K562 (cell line): ENCODE results near the gene GMDS. TPM values are rescaled to one million over a fixed set of nuclear protein-coding genes. Genes with fewer than 3 reads are reported as not detected.

Source experiments
- ATAC-seq: fragments of 200-7000 bp; cut with Tn5 transposase; 3 replicates; pipeline ENCODE4 v1.9.1; 2020; ENCODE audit warnings: moderate library complexity
- BruUV-seq: library from RNA; stranded (reverse); fragments of 400-500 nt; replicated peaks from 2 replicates; lab custom pipeline; 2021; lab: Mats Ljungman, UMichigan
- CTCF ChIA-PET: fragments of 300-600 bp; formaldehyde crosslinking; extraction: SDS; loops from one replicate; lab custom pipeline; 2021; ENCODE audit warnings: low intra/inter-chr PET ratio; lab: Yijun Ruan, JAX
- POLR2A ChIA-PET: fragments of 300-600, 350-650 bp; sonication (Branson Sonifier 250); formaldehyde crosslinking; extraction: SDS; loops from one replicate; lab custom pipeline; 2021; ENCODE audit warnings: antibody characterized with exemption, inconsistent platforms; lab: Yijun Ruan, JAX
- DNase-seq, 4 experiments: peaks; one replicate each; pipeline versions ENCODE4 v3.0.0 to v3.0.0-alpha.2; 2011 to 2018; ENCODE audit warnings: low spot score in 3 of 4, mixed read lengths in 3 of 4; ENCODE audit errors: extremely low read depth in 1 of 4
- FAIRE-seq: peaks from 2 replicates; lab custom pipeline; 2011; peaks lifted over from hg19 to GRCh38; lab: Jason Lieb, UNC
- H2AFZ ChIP-seq: 2 replicates; pipeline ENCODE4 v1.6.0; 2011; ENCODE audit warnings: low read depth, low read length, control low read depth, inconsistent platforms
- H3K27ac ChIP-seq: fragments of 200-600 bp; 3 replicates; pipeline ENCODE4 v1.8.0; 2011; ENCODE audit warnings: low read depth, mild to moderate bottlenecking, control low read depth, inconsistent platforms, low read length, moderate library complexity, mixed read lengths; ENCODE audit errors: extremely low read depth
- H3K27me3 ChIP-seq, 2 experiments: fragments of 300-600 bp in 1 of 2; 2 replicates in 1 of 2; 3 replicates in 1 of 2; pipeline versions ENCODE4 v1.6.0 to v1.8.0; 2011; ENCODE audit warnings: inconsistent platforms in 2 of 2, low read length in 2 of 2, mild to moderate bottlenecking in 1 of 2, mixed read lengths in 1 of 2, moderate library complexity in 1 of 2; ENCODE audit not compliant: control insufficient read depth in 2 of 2, insufficient read depth in 2 of 2
- H3K36me3 ChIP-seq: fragments of 300-600 bp; 3 replicates; pipeline ENCODE4 v1.8.0; 2011; ENCODE audit warnings: mild to moderate bottlenecking, low read length, inconsistent platforms; ENCODE audit not compliant: control insufficient read depth, insufficient read depth
- H3K4me1 ChIP-seq, 2 experiments: fragments of 200-600 bp in 1 of 2; replicated peaks in 1 of 2; 2 replicates in 1 of 2; 3 replicates in 1 of 2; pipeline versions ENCODE4 v1.5.1 to v1.8.0; 2011; ENCODE audit warnings: inconsistent platforms in 2 of 2, low read length in 2 of 2, mild to moderate bottlenecking in 1 of 2, mixed read lengths in 1 of 2, moderate library complexity in 1 of 2; ENCODE audit not compliant: control insufficient read depth in 2 of 2, insufficient read depth in 2 of 2
- H3K4me2 ChIP-seq: 2 replicates; pipeline ENCODE4 v1.6.1; 2011; ENCODE audit warnings: low read length, control low read depth, inconsistent platforms, mixed read lengths; ENCODE audit not compliant: insufficient read depth
- H3K4me3 ChIP-seq: fragments of 200-600 bp; sonication (generic), shearing (Covaris generic); 2 replicates; pipeline ENCODE4 v1.5.1; 2016; ENCODE audit warnings: control low read depth, inconsistent platforms
- H3K79me2 ChIP-seq: fragments of 200-600 bp; 3 replicates; pipeline ENCODE4 v1.8.0; 2011; ENCODE audit warnings: low read length, inconsistent platforms; ENCODE audit not compliant: control insufficient read depth, insufficient read depth
- H3K9ac ChIP-seq, 2 experiments: 2 replicates each; pipeline versions ENCODE4 v1.6.0 to v1.6.1; 2011; ENCODE audit warnings: low read depth in 2 of 2, low read length in 2 of 2, control low read depth in 1 of 2, inconsistent platforms in 1 of 2, mild to moderate bottlenecking in 1 of 2, mixed read lengths in 1 of 2; ENCODE audit not compliant: insufficient read depth in 1 of 2
- H3K9me1 ChIP-seq: one replicate; pipeline ENCODE4 v1.6.0; 2011; ENCODE audit warnings: inconsistent platforms, mild to moderate bottlenecking, low read length, moderate library complexity; ENCODE audit not compliant: control insufficient read depth, insufficient read depth
- H3K9me3 ChIP-seq: replicated peaks from 2 replicates; pipeline ENCODE4 v1.5.1; 2011; ENCODE audit warnings: low read depth, low read length, inconsistent platforms; ENCODE audit not compliant: control insufficient read depth, insufficient read depth
- H4K20me1 ChIP-seq: replicated peaks from 2 replicates; pipeline ENCODE4 v1.6.1; 2011; ENCODE audit warnings: low read length, inconsistent platforms, mixed read lengths; ENCODE audit not compliant: control insufficient read depth, insufficient read depth
- CEBPB ChIP-seq: fragments of 450-650 bp; IDR thresholded peaks from 2 replicates; pipeline ENCODE4 v1.6.1; 2016; ENCODE audit warnings: missing genetic modification characterization, missing compliant biosample characterization
- CEBPG ChIP-seq, 3 experiments: fragments of 200-800 bp in 1 of 3; sonication (Bioruptor generic) in 1 of 3; sonication (generic) in 1 of 3; formaldehyde crosslinking in 1 of 3; IDR thresholded peaks in 2 of 3; conservative IDR thresholded peaks in 1 of 3; 2 replicates each; pipeline versions ENCODE4 v1.6.1 to v1.8.0; 2016 to 2022; ENCODE audit warnings: missing compliant biosample characterization in 2 of 3, missing genetic modification characterization in 2 of 3, mild to moderate bottlenecking in 1 of 3, missing genetic modification reagents in 1 of 3
- GTF2A2 ChIP-seq: IDR thresholded peaks from 2 replicates; pipeline ENCODE4 v1.6.1; 2016; ENCODE audit warnings: mild to moderate bottlenecking, missing genetic modification characterization, missing compliant biosample characterization
- HMG20B ChIP-seq: fragments of 250-450 bp; sonication (Bioruptor Pico); IDR thresholded peaks from 2 replicates; pipeline ENCODE4 v1.5.0; 2021; ENCODE audit warnings: mild to moderate bottlenecking
- ZC3H11A ChIP-seq: IDR thresholded peaks from 2 replicates; pipeline ENCODE4 v1.6.1; 2012; ENCODE audit warnings: low read depth, low read length, improper control_type of control experiment
- ZFP36 ChIP-seq: fragments of 150-350 bp; IDR thresholded peaks from 2 replicates; pipeline ENCODE4 v1.6.1; 2018; ENCODE audit warnings: low read length, low read depth; ENCODE audit not compliant: partially characterized antibody
- ZNF586 ChIP-seq: fragments of 450-650 bp; formaldehyde crosslinking; conservative IDR thresholded peaks from 2 replicates; pipeline ENCODE4 v1.4.0; 2020; ENCODE audit warnings: mild to moderate bottlenecking, moderate library complexity
- WGBS: fragments of 100-300 bp; shearing (Covaris generic); methylation state at CpG from one replicate; pipeline ENCODE4 v1.1.6; 2016; ENCODE audit warnings: low coverage, mixed read lengths; ENCODE audit not compliant: insufficient coverage; ENCODE audit errors: missing lambda C conversion rate; 5-methylcytosine and 5-hydroxymethylcytosine counted together
- in situ Hi-C: fragments of 300-500 bp; cut with MboI; formaldehyde crosslinking; loops from 4 replicates; pipeline ENCODE4 v1.15.0; 2018; ENCODE audit warnings: inconsistent platforms, mixed read lengths
- intact Hi-C: fragments of 100-400 bp; cut with micrococcal nuclease; formaldehyde crosslinking; loops from 2 replicates; pipeline ENCODE4 v1.14.2; 2022
- polyA plus RNA-seq, 8 experiments: library from polyadenylated mRNA; depleted of rRNA in 4 of 8; stranded (reverse) in 5 of 8; unstranded in 3 of 8; fragments of >200 nt; fragmentation: Nextera tagmentation in 2 of 8; fragmentation: Illumina TruSeq in 1 of 8; extraction: Ambion mirVana in 2 of 8; extraction: Trizol in 1 of 8; gene quantifications; 2 replicates each; pipeline versions ENCODE4 v1.2.1 to v1.2.3, GENCODE V29; 2011 to 2014; ENCODE audit warnings: inconsistent platforms in 1 of 8, missing spikeins in 1 of 8
- total RNA-seq, 7 experiments: library from RNA; depleted of rRNA in 6 of 7; stranded (reverse); fragments of >200 nt in 6 of 7; fragmentation: Illumina TruSeq in 2 of 7; extraction: Trizol in 2 of 7; gene quantifications; 2 replicates each; pipeline versions ENCODE4 v1.2.1 to v1.2.3, GENCODE V29; 2011 to 2021; ENCODE audit warnings: low replicate concordance in 1 of 7

GMDS gene
- total and polyA plus RNA-seq, 9 of the 15 experiments (the other 6 are each of a cell fraction or from before 2014, with no cell fraction given) = 0.48 to 31.8 (median 13.4) TPM

- Histone ChIP-seq H3K4me2 (no peak overlapping the region), H3K9me3 (no peaks in the 10 kb centered on the region), H3K36me3 (no peaks in the 10 kb centered on the region), H3K4me1 (no peaks in the 10 kb centered on the region), H3K27me3 (no peaks in the 10 kb centered on the region), H2AFZ (no peak overlapping the region), H3K27ac (no peak overlapping the region), H3K79me2 (no peaks in the 10 kb centered on the region), H3K9ac (no peak overlapping the region), H3K9me1 (no peaks in the 10 kb centered on the region), H4K20me1 (no peaks in the 10 kb centered on the region), H3K4me3 (no peak overlapping the region)
- WGBS = 64% methylated on average over 5 of the region's 5 CpGs
- no peak for FAIRE-seq
- ChIA-PET POLR2A (no interaction called here), CTCF (no interaction called here)
- intact Hi-C loops = loop anchor here (5.0 to 10.0 kb wide), 3 partner anchors 94 to 252 kb away; no protein-coding TSS in a partner anchor
- TF ChIP-seq GTF2A2 (tag) (no peak), ZC3H11A (no peak)
- no peak for DNase-seq
- ATAC-seq = no peak
- in situ Hi-C loops = no loop called here
- BruUV-seq = no TSS peak
Observed at GRCh38 chr6:2102966-2103365, 142.4 kb downstream of the GMDS start.

GRCh38 chr6:2102316-2102883, 143.0 kb downstream of the GMDS start:
- Histone ChIP-seq H3K36me3 (no peaks in the 10 kb centered on the region), H3K9ac (no peak overlapping the region)
- no peak for TF ChIP-seq ZFP36
- TF ChIP-seq CEBPB (tag) = peak; percentile 58; the same call in 1 of the 2 replicates
- no peak for TF ChIP-seq ZNF586 (CRISPR knock-in tag)
- TF ChIP-seq HMG20B (CRISPR knock-in tag) = no peak
- no peak for TF ChIP-seq CEBPG (CRISPR knock-in tag; IDR thresholded peaks at IDR 0.05)
- TF ChIP-seq CEBPG (tag; conservative IDR thresholded peaks at IDR 0.05 in 1 of 2, IDR thresholded peaks at IDR 0.05 in 1 of 2) = peak in 1 of 2 experiments; percentile 55; a peak in 2 of 4 replicates
- TF ChIP-seq, all 486 proteins: peak for 2
- H2AFZ ChIP-seq = no peak overlapping the region
- no peak for FAIRE-seq
- no peak overlapping the region for H3K4me3 ChIP-seq
- BruUV-seq = no TSS peak
- no peaks in the 10 kb centered on the region for H3K9me1 ChIP-seq
- DNase-seq = no peak
- no peaks in the 10 kb centered on the region for H3K9me3 ChIP-seq
- ChIA-PET CTCF (no interaction called here), POLR2A (no interaction called here)
- WGBS = 4% methylated on average over 5 of the region's 5 CpGs
- H3K27me3 ChIP-seq = no peaks in the 10 kb centered on the region
- no peaks in the 10 kb centered on the region for H3K4me1 ChIP-seq
- intact Hi-C loops (loop anchor here (5.0 to 10.0 kb wide), 3 partner anchors 95 to 252 kb away; no protein-coding TSS in a partner anchor), in situ Hi-C loops (no loop called here)
- no peaks in the 10 kb centered on the region for H3K79me2 ChIP-seq
- ATAC-seq = no peak
- no peaks in the 10 kb centered on the region for H4K20me1 ChIP-seq
- no peak overlapping the region for H3K27ac ChIP-seq
- no peak overlapping the region for H3K4me2 ChIP-seq
